ENCODE data around the gene PKIB.
"Not testable (repeated sequence)": the region's sequence is repeated elsewhere in the genome, so short reads cannot be mapped to it uniquely, and the experiment has no call there.

PKIB gene

GRCh38 chr6:122622479-122622878 is 12.3 kb downstream of the PKIB start:
- no peak for DNase-seq

- no peak for DNase-seq
Measured at GRCh38 chr6:122623279-122623678, 13.1 kb downstream of the PKIB start.

GRCh38 chr6:122624853-122625252 is 14.6 kb downstream of the PKIB start:
- no peak for DNase-seq

GRCh38 chr6:122628714-122629113 is 18.5 kb downstream of the PKIB start:
- no peak for DNase-seq

GRCh38 chr6:122631571-122632249 is 21.5 kb downstream of the PKIB start:
- DNase-seq, result no peak

- DNase-seq, result no peak
Measured at GRCh38 chr6:122640366-122640765, 30.2 kb downstream of the PKIB start.

- DNase-seq, result no peak
Measured at GRCh38 chr6:122641819-122642218, 31.6 kb downstream of the PKIB start.

GRCh38 chr6:122642604-122643003 is 32.4 kb downstream of the PKIB start:
- DNase-seq, result not testable (repeated sequence)

- DNase-seq, result no peak
Measured at GRCh38 chr6:122645256-122645655, 35.1 kb downstream of the PKIB start.

- no peak for DNase-seq
Measured at GRCh38 chr6:122647765-122648164, 37.6 kb downstream of the PKIB start.

GRCh38 chr6:122648726-122649125 is 38.5 kb downstream of the PKIB start:
- no peak for DNase-seq

GRCh38 chr6:122649701-122650100 is 39.5 kb downstream of the PKIB start:
- DNase-seq, result no peak

GRCh38 chr6:122650403-122650802 is 40.2 kb downstream of the PKIB start:
- DNase-seq, result no peak

GRCh38 chr6:122651031-122651430 is 40.8 kb downstream of the PKIB start:
- no peak for DNase-seq

- DNase-seq, result no peak
Measured at GRCh38 chr6:122651604-122652003, 41.4 kb downstream of the PKIB start.

GRCh38 chr6:122652431-122652830 is 42.2 kb downstream of the PKIB start:
- no peak for DNase-seq

- no peak for DNase-seq
Measured at GRCh38 chr6:122653094-122653493, 42.9 kb downstream of the PKIB start.

GRCh38 chr6:122654012-122654411 is 43.8 kb downstream of the PKIB start:
- DNase-seq, result no peak

- DNase-seq, result no peak
Measured at GRCh38 chr6:122657601-122658000, 47.4 kb downstream of the PKIB start.

- DNase-seq, result no peak
Measured at GRCh38 chr6:122660296-122660695, 50.1 kb downstream of the PKIB start.

- no peak for DNase-seq
Measured at GRCh38 chr6:122663981-122664380, 53.8 kb downstream of the PKIB start.

- no peak for DNase-seq
Measured at GRCh38 chr6:122665929-122666328, 55.7 kb downstream of the PKIB start.

GRCh38 chr6:122666418-122666817 is 56.2 kb downstream of the PKIB start:
- DNase-seq, result no peak

- DNase-seq, result no peak
Measured at GRCh38 chr6:122669418-122669817, 59.2 kb downstream of the PKIB start.

GRCh38 chr6:122669868-122670267 is 59.7 kb downstream of the PKIB start:
- DNase-seq, result no peak
